ENCODE data around the gene MRPS18C. TPM values are rescaled to one million over a fixed set of nuclear protein-coding genes. Genes with fewer than 3 reads are reported as not detected.

Gene MRPS18C
- 44.3 to 59.6 TPM (median 51.8 TPM) in 5 replicates for total RNA-seq (2022; extraction: Qiagen RNA extraction; ENCODE audit: low read depth)

DNA sequence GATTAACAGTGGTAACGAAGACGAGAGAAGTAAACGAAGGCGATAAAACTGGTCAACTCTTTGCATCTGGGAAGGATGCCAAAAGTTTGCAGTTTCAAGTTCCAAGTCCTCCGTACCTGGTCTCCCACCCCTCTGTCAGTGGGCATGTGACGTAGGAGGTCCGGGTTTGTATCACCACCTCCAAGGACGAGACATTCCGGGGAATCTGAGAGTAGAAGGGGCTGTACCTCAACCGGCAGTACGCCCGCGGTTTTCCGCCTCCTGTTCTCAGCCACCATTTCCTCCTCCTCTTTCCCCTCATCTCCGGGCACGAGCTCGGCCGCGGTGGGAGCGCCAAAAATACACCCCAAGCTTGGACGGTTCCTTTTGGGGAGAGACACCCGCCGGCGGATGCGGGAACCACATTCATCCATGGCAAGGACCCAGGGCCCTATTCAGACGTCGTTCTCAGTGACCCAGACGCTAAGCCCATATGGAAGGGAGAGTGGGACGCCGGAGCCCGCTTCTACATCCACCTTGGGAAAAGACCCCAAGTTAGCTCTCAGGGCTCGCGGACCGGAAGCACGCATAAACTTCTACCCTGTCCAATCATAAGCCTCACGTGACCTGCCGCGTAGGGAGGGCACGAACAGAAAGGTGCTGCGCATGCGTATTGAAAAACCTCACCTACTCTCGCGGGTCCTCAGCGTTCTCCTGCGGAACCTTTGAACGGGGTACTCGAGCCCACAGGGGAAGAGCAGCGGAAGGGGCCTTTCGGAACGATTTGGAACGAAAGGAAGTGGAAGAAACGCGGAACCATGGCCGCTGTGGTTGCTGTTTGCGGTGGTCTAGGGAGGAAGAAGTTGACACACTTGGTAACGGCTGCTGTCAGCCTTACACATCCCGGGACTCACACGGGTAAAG lies at the start of gene MRPS18C, which contains the start of gene HELQ:
MRPS18C (plus strand) TSS at position 778 of the 903 bp plus-strand sequence; CDS start at position 798, 20 bp downstream.
HELQ (minus strand) TSS at position 543 of the 903 bp plus-strand sequence; CDS start at position 413, 130 bp downstream.

DNA sequence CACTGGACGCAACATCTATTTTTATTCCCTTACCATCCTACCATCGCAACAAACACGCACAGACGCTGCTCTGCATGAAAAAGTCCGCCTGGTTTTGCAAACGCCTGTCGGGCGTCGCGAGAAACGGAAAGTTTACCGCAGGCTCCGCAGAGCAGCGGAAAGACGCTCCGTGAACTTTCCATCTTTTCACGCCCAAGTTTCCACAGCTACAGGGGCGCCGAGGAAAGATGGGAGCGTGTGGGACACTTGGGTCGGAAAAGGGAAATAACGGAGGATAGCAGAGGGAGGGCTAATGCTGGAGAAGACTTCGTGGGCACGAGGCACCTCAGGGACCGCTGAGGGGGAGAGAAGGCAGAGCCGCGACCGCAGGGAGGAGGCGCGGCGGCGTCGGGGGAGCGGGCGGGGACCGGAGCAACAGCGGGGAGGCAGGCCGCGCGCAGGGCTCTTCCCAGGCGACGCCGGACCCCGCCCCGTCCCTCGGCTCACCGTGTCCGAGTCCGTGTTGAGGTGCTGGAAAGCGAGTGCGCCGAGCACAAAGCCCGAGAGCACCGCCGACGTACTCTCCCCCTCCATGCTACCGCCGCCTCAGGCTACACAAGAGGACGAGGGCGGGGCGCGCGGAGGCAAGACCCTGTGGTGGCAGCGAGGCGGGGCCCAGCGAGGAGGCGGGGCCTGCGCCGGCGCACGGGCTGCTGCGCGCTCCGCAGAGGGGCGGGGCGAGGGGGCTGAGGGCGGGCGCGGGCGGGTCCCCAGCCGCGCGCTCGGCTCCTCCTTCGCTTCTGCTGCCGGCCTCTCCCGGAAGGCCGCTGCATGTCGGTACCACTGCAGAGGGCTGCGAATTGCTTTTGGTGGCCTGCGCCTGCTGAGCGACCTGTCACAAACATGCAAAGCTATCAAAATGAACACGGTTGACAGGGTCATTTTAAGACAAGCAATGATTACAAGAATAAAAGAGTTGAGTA lies 28.9 kb downstream of the MRPS18C start, which contains the start of gene ABRAXAS1:
ABRAXAS1 (minus strand) TSS at position 601 of the 962 bp plus-strand sequence; CDS start at position 573, 28 bp downstream.

Other genes with a start within 250 kb of the MRPS18C start
- 16.5 to 21.5 TPM (median 19.2 TPM) in 5 replicates for gene COQ2, start 171.3 kb upstream of the MRPS18C start, total RNA-seq (2022; extraction: Qiagen RNA extraction; ENCODE audit: low read depth)
- gene HPSE, start 121.2 kb upstream of the MRPS18C start, total RNA-seq (2022; extraction: Qiagen RNA extraction; ENCODE audit: low read depth), result 1.3 to 1.9 TPM (median 1.5 TPM) in 5 replicates
- gene HELQ, start 235 bp upstream of the MRPS18C start, total RNA-seq (2022; extraction: Qiagen RNA extraction; ENCODE audit: low read depth), result 4.0 to 5.9 TPM (median 5.5 TPM) in 5 replicates
- 3.9 to 8.1 TPM (median 7.5 TPM) in 5 replicates for gene ABRAXAS1, start 29.0 kb downstream of the MRPS18C start, total RNA-seq (2022; extraction: Qiagen RNA extraction; ENCODE audit: low read depth)
- gene GPAT3, start 80.0 kb downstream of the MRPS18C start, total RNA-seq (2022; extraction: Qiagen RNA extraction; ENCODE audit: low read depth), result 40.7 to 47.0 TPM (median 43.5 TPM) in 5 replicates